Activated T-helper 1 cell treated with anti-CD3 and anti-CD28 coated beads, Interleukin-2, amount 50 U/mL, for 16 hours (primary cell): ENCODE results near the gene VSTM1.

Experiments
- DNase-seq, 2 donors: peaks; one replicate each; pipeline ENCODE4 v3.0.0-alpha.2; 2020; ENCODE audit warnings: low read depth in 1 of 2, low spot score in 1 of 2

VSTM1 gene

DNA sequence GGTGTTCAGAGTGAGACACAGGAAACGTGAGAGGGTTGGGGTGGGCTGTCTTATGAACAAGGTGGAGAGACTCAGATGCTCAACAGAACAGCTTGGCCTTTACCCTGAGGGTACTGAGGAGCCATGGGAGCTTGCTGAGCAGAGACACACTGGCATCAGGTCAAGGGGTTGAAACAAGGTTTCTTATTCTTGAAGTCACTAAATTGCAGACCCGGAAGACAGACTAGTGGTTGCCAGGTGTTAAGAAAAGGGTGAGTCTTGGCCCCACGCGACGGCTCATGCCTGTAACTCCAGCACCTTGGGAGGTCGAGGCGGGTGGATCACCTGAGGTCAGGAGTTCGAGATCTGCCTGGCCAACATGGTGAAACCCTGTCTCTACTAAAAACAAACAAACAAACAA lies 49.8 kb downstream of the VSTM1 start:
- DNase-seq: no peak

DNA sequence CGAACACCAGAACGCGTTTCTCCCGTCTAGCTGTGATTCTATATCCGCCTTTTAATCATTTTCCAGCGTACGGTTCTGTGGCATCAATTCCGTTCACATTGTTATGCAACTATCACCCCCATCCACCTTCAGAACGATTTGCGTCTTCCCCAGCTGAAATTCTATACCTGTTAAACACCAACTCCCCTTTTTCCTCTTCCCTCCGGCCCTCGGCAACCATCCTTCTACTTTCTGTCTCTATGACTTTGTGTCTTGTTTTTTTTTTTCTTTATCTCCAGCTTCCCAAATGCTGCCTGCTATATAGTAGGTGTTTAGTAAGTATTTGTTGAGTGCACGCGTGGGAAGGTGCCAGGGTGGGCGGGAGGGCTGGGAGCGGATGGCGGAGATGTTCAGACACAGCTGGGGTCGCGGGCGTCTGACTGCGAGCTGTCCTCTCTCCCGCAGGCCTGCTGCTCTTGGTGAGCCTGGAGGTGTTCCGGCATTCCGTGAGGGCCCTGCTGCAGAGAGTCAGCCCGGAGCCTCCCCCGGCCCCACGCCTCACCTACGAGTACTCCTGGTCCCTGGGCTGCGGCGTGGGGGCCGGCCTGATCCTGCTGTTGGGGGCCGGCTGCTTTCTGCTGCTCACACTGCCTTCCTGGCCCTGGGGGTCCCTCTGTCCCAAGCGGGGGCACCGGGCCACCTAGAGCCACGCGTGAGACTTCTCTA lies 52.0 kb downstream of the VSTM1 start:
- DNase-seq: no peak

DNA sequence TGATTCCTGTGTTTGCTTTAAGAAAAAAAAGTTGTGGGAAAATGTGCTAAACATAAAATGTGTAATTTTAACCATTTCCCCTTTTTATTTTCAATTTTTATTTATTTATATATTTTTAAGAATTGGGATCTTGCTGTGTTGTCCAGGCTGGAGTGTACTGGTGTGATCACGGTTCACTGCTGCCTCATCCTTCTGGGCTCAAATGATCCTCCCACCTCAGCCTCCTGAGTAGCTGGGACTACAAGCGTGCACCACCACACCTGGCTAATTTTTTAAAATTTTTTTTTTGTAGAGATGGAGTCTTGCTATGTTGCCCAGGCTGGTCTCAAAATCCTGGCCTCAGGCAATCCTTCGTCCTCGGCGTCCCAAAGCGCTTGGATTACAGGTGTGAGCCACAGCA lies 53.2 kb downstream of the VSTM1 start:
- DNase-seq: no peak

DNA sequence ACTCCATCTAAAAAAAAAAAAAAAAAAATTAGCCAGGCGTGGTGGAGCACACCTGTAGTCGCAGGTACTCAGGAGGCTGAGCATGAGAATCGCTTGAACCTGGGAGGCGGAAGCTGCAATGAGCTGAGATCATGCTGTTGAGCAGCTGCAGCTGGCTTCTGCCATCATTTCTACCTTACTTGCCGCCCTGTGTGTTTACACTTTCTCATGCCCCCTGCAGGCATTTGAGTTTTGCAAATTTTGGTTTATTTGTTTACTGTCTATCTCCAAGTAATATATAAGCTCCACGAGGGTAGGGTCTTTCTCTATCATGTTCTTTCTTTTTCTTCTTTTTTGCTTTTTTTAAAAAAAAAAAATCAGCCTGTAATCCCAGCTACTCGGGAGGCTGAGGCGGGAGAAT lies 54.3 kb downstream of the VSTM1 start:
- DNase-seq: no peak

DNA sequence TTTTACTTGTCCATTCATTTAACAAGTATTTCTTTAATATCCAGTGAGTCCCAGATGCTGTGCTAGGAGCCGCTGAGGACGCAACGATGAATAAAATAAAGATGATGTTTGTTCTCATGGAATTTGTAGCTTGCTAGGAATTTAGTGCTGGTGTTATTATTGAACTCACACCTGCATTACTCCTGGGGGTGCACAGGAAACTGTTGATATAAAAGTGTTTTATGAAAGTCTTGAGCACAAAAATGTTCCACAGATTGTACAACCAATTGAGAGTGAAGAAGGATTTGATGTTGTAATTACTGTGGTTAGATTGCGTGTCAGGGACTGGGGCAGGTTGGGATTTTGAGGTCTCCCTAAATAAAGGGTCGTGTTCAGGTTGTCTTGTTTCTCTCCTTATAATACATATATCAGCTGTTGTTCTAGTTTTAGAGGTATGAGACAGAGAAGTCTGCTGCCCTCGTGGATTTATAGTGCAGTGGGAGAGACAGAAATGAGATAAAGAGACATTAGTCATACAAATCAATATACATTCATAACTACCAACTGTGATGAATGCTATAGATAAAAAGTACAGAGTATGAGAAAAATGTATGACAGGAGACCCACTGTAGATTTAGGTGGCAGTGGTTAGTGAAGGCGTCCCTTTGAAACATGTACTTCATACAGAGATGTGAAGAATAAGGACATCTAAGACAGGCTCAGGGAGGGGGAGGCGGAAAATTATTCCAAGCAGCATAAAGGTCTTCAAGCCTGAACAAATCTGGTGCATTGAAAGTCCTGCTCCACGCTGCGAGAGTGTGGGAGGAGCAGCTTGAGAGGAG lies 61.0 kb downstream of the VSTM1 start:
- no peak for DNase-seq

DNA sequence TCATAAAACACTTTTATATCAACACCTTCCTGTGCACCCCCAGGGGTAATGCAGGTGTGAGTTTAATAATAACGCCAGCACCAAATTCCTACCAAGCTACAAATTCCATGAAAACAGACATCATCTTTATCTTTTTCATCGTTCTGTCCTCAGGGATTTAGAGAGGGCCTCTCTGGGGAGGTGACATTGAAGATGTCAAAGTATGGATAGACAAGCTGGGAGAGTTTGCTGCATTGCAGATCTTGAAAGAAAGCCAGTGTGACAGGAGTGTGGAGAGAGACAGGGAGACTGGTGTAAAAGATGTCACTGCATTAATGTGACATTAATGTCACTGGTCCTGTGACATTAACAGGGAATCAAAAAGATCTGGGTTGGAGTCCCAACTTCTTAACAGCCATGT lies 62.2 kb downstream of the VSTM1 start:
- no peak for DNase-seq

DNA sequence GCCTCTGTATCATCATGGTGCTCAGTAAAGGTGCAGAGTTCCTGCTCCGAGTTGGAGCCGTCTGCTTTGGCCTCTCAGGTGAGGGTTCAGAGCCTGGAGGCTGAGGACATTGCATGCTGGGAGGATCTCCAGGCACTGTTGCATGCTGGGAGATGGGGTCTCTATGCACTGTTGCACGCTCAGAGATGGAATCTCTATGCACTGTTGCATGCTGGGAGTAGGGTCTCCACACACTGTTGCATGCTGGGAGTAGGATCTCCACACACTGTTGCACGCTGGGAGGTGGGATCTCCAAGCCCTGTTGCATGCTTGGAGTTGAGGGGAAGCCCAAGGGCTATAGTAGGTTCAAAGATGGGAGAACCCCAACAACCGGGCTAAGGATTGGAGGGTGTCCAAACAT lies 64.0 kb downstream of the VSTM1 start:
- no peak for DNase-seq

DNA sequence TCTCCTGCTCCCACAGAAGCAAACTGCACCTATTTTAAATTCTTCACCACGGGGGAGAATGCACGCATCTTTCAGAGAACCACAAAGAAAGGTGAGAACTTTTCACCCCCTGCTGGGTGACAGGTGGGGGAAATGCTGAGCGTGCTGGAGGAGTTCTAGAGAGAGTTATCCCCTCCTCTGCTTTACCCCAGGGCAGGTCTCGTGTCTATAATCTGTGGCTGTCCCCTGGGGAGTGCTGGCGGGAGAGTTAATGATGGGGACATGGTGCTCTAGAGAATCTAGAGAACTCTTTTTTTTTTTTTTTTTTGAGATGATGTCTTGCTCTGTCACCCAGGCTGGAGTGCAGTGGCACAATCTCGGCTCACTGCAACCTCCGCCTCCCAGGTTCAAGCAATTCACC lies 65.5 kb downstream of the VSTM1 start:
- DNase-seq: no peak

DNA sequence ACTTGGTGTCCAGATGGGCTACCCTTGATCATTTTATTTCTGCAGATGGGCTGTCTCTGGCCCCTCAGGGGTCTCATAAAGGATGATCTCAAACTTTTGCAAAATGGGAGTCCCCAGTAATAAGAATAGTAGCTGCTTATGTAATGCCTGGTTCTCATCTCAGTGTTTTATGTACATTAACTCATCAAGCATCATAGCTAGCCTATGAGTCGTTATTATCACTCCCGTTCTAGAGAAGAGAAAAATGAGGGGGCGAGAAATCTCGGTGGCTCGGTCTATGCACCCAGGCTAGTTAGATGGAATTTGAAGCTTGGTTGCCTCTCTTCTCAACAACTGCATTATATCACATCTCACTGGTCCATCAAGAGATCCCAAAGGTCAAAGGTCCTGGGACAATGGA lies 68.9 kb downstream of the VSTM1 start:
- DNase-seq: no peak

DNA sequence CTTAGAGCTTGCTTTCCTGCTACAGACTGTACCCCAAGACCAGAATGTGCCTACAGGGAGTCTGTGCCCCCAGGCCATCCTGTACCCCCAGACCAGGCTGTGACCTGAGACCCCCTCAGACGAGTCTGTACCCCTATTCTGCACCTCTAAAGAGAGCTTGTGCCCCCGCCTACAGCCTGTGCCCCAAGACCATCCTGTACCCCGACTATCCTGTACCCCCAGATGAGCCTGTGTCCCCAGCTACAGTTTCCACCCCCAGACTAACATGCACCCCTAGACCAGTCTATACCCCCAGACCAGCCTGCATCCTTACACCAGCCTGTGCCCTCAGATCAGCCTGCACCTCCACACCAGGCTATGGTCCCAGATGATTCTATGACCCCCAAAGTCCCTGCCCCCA lies 70.2 kb downstream of the VSTM1 start:
- no peak for DNase-seq

DNA sequence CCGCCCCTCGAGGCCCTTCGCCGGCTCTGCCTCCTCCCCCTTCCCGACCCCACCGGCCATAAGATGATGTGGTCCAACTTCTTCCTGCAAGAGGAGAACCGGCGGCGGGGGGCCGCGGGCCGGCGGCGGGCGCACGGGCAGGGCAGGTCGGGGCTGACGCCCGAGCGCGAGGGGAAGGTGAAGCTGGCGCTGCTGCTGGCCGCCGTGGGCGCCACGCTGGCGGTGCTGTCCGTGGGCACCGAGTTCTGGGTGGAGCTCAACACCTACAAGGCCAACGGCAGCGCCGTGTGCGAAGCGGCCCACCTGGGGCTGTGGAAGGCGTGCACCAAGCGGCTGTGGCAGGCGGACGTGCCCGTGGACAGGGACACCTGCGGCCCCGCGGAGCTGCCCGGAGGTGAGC lies 70.9 kb downstream of the VSTM1 start:
- DNase-seq: no peak

DNA sequence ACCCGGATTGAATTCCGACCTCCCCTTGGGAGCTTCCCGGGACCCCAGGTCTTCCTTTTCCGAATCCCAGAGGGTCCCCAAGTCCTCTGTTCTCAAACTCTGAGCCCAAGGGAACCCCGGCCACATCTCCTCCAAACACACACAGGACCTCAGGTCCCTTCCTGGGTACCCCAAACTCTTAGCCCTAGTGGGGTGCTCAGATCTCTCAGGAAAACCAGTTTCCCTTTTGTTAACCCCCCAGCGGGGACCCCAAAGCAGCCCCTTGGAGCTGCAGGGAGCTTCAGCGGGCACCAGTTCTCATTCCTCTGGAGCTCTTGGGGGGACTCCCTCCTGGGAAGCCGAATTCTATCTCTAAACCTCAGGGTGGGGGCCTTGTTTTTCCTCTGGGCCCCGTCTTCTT lies 71.5 kb downstream of the VSTM1 start:
- no peak for DNase-seq

DNA sequence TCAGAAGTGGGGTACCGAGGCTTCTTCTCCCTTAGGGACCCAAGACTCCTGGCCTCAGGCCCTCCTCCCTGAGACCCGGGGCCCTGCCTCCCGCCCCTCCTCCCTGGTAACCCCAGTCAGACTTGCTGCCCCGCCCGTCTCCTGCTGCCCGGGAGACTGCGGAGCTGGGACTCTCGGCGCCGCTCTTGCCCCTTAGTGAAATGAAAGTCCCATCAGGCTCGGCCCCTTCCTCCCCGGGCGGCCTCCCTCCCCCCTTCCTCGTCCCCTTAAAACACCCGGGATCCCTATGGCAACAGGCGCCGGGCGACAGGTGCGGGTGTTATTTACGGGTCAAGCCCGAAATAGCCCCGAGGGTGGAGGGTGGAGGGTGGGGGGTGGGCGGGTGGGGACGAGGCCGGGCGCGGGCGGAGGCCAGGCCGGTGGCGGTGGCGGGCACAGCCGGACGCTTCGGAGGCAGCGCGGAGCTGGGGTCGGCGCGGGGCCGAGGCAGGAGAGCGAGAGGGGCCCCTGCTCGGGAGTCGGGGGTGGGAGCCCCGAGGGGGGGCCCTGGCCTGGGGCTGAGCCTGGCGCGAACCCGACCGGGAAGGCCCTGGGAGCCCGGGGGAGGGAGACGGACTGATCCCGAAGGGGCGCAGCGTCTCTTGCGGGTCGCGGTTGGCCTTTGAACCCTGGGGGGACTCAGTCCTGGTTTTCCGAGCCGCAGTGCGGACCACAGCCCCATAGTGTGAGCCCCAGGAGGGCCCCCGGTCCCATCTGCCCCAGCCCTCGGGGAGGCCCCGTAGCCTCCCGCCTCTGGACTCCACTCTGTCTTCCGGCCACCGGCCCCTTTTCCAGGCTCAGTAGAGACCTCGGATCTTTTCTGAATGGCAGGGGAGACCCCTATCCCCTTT lies 72.2 kb downstream of the VSTM1 start, which contains the start of gene CACNG6:
Gene CACNG6, plus strand, starts transcription at position 414 of the 890 bp plus-strand sequence. CDS start 1,241 bp downstream, outside the sequence.
- DNase-seq: no peak
